IMR-90 (cell line): ENCODE measurements around the gene TMA7. TPM values are rescaled to one million over a fixed set of nuclear protein-coding genes. Genes with fewer than 3 reads are reported as not detected.

ENCODE experiments used
- ATAC-seq: fragments of 200-7000 bp; cut with Tn5 transposase; 2 replicates; pipeline ENCODE4 v1.9.1; 2020; ENCODE audit warnings: low read depth, mild to moderate bottlenecking, moderate library complexity
- BruUV-seq: library from RNA; stranded (reverse); fragments of 400-500 nt; replicated peaks from 2 replicates; lab custom pipeline; 2021; lab: Mats Ljungman, UMichigan
- CTCF ChIA-PET: fragments of 300-600 bp; formaldehyde crosslinking; extraction: SDS; loops from one replicate; lab custom pipeline; 2021; ENCODE audit warnings: antibody characterized with exemption; lab: Yijun Ruan, JAX
- POLR2A ChIA-PET: fragments of 300-600 bp; sonication (Branson Sonifier 250); formaldehyde crosslinking; loops from one replicate; lab custom pipeline; 2022; ENCODE audit warnings: antibody characterized with exemption; ENCODE audit not compliant: unreplicated experiment; lab: Charles Lee
- DNase-seq: peaks from one replicate; pipeline ENCODE4 v3.0.0; 2013
- H2AFZ ChIP-seq: replicated peaks from 2 replicates; pipeline ENCODE3; 2013; ENCODE audit warnings: low read length, mild to moderate bottlenecking; ENCODE audit not compliant: poor library complexity
- H2AK5ac ChIP-seq: 2 replicates; pipeline ENCODE4 v1.6.1; 2013; ENCODE audit warnings: low read depth, low read length, inconsistent platforms
- H2AK9ac ChIP-seq: replicated peaks from 2 replicates; pipeline ENCODE3; 2013; ENCODE audit warnings: mild to moderate bottlenecking, low read depth, low read length, moderate library complexity; ENCODE audit not compliant: poor library complexity
- H2BK120ac ChIP-seq: 2 replicates; pipeline ENCODE4 v1.6.1; 2013; ENCODE audit warnings: low read depth, low read length, inconsistent platforms
- H2BK15ac ChIP-seq: 3 replicates; pipeline ENCODE4 v1.6.1; 2013; ENCODE audit warnings: low read depth, low read length, inconsistent platforms
- H2BK20ac ChIP-seq: 2 replicates; pipeline ENCODE4 v1.6.1; 2013; ENCODE audit warnings: low read depth, mild to moderate bottlenecking, inconsistent platforms, low read length, moderate library complexity
- H2BK5ac ChIP-seq: 2 replicates; pipeline ENCODE4 v1.6.1; 2013; ENCODE audit warnings: mild to moderate bottlenecking, low read depth, low read length, inconsistent platforms; ENCODE audit not compliant: poor library complexity, severe bottlenecking
- H3K14ac ChIP-seq: replicated peaks from 2 replicates; pipeline ENCODE4 v1.6.1; 2013; ENCODE audit warnings: low read depth, low read length, inconsistent platforms
- H3K18ac ChIP-seq: 2 replicates; pipeline ENCODE4 v1.6.1; 2013; ENCODE audit warnings: low read depth, low read length, control low read depth
- H3K23ac ChIP-seq: 2 replicates; pipeline ENCODE4 v1.6.1; 2013; ENCODE audit warnings: low read depth, low read length, inconsistent platforms
- H3K27ac ChIP-seq: 2 replicates; pipeline ENCODE4 v1.5.1; 2013; ENCODE audit warnings: mild to moderate bottlenecking, control low read depth, low read length; ENCODE audit not compliant: insufficient read depth
- H3K27me3 ChIP-seq: 2 replicates; pipeline ENCODE4 v1.6.1; 2013; ENCODE audit warnings: low read length; ENCODE audit not compliant: control insufficient read depth, insufficient read depth
- H3K36me3 ChIP-seq: 2 replicates; pipeline ENCODE4 v1.6.1; 2013; ENCODE audit warnings: low read length, mixed read lengths; ENCODE audit not compliant: control insufficient read depth, insufficient read depth
- H3K4ac ChIP-seq: 2 replicates; pipeline ENCODE4 v1.6.1; 2013; ENCODE audit warnings: low read depth, low read length, inconsistent platforms
- H3K4me1 ChIP-seq: 2 replicates; pipeline ENCODE4 v1.6.1; 2013; ENCODE audit warnings: low read length, mixed read lengths; ENCODE audit not compliant: control insufficient read depth, insufficient read depth
- H3K4me2 ChIP-seq: 2 replicates; pipeline ENCODE4 v1.6.1; 2013; ENCODE audit warnings: low read depth, mild to moderate bottlenecking, control low read depth, low read length, moderate library complexity
- H3K4me3 ChIP-seq: 2 replicates; pipeline ENCODE4 v1.5.1; 2013; ENCODE audit warnings: low read depth, mild to moderate bottlenecking, control low read depth, low read length, moderate library complexity; ENCODE audit not compliant: insufficient read depth
- H3K56ac ChIP-seq: 2 replicates; pipeline ENCODE4 v1.6.1; 2013; ENCODE audit warnings: low read length, inconsistent platforms; ENCODE audit not compliant: insufficient read depth; ENCODE audit errors: extremely low read depth
- H3K79me1 ChIP-seq, 2 experiments: 2 replicates each; pipeline ENCODE4 v1.6.1; 2013; ENCODE audit warnings: low read length in 2 of 2, inconsistent platforms in 1 of 2, low read depth in 1 of 2
- H3K9ac ChIP-seq: 2 replicates; pipeline ENCODE4 v1.6.1; 2013; ENCODE audit warnings: low read depth, low read length, control low read depth
- H3K9me1 ChIP-seq: 2 replicates; pipeline ENCODE4 v1.6.1; 2013; ENCODE audit warnings: low read length, inconsistent platforms; ENCODE audit not compliant: insufficient read depth
- H3K9me3 ChIP-seq: 2 replicates; pipeline ENCODE4 v1.6.1; 2013; ENCODE audit warnings: low read length; ENCODE audit not compliant: control insufficient read depth, insufficient read depth
- H4K20me1 ChIP-seq: 2 replicates; pipeline ENCODE4 v1.6.1; 2013; ENCODE audit warnings: low read length, inconsistent platforms; ENCODE audit not compliant: insufficient read depth
- H4K5ac ChIP-seq: 2 replicates; pipeline ENCODE4 v1.6.1; 2013; ENCODE audit warnings: mild to moderate bottlenecking, low read depth, low read length, control low read depth
- H4K8ac ChIP-seq, 2 experiments: 2 replicates each; pipeline ENCODE4 v1.6.1; 2013; ENCODE audit warnings: low read depth in 2 of 2, low read length in 2 of 2, control low read depth in 1 of 2, inconsistent platforms in 1 of 2
- H4K91ac ChIP-seq: 2 replicates; pipeline ENCODE4 v1.6.1; 2013; ENCODE audit warnings: low read depth, low read length, inconsistent platforms; ENCODE audit not compliant: insufficient read depth
- CHD1 ChIP-seq: IDR thresholded peaks from 2 replicates; pipeline ENCODE4 v1.6.1; 2012; ENCODE audit warnings: low read depth, low read length, improper control_type of control experiment
- FOS ChIP-seq: fragments of 150-350 bp; IDR thresholded peaks from 2 replicates; pipeline ENCODE4 v1.6.1; 2016; ENCODE audit warnings: low read depth, low read length
- MAZ ChIP-seq: IDR thresholded peaks from 2 replicates; pipeline ENCODE4 v1.6.1; 2012; ENCODE audit warnings: low read depth, mild to moderate bottlenecking, low read length, improper control_type of control experiment, moderate library complexity, borderline replicate concordance
- POLR2A ChIP-seq: IDR thresholded peaks from 2 replicates; pipeline ENCODE4 v1.6.1; 2012; ENCODE audit warnings: mild to moderate bottlenecking, low read depth, low read length
- RCOR1 ChIP-seq: IDR thresholded peaks from 2 replicates; pipeline ENCODE4 v1.6.1; 2012; ENCODE audit warnings: mild to moderate bottlenecking, low read length, improper control_type of control experiment; ENCODE audit not compliant: insufficient replicate concordance
- WGBS, 2 experiments: methylation state at CpG; one replicate each; pipeline versions ENCODE4 v1.1.5 to v1.1.7; 2013; ENCODE audit warnings: missing lambda C conversion rate in 2 of 2; ENCODE audit not compliant: insufficient read length in 1 of 2; ENCODE audit errors: extremely low coverage in 2 of 2; 5-methylcytosine and 5-hydroxymethylcytosine counted together
- dilution Hi-C: fragments of 300-500 bp; cut with HindIII; formaldehyde crosslinking; loops from one replicate; pipeline ENCODE4 v1.14.3; 2018; ENCODE audit warnings: low sequenced_read_pairs; ENCODE audit not compliant: unreplicated experiment
- in situ Hi-C: fragments of 300-500 bp; cut with MboI; formaldehyde crosslinking; loops from 3 replicates; pipeline ENCODE4 v1.14.3; 2019; ENCODE audit warnings: low sequenced_read_pairs, inconsistent platforms, mixed read lengths
- intact Hi-C: fragments of 100-400 bp; cut with micrococcal nuclease; formaldehyde crosslinking; loops from 2 replicates; pipeline ENCODE4 v1.10.0; 2022
- polyA plus RNA-seq, 3 experiments: library from polyadenylated mRNA; depleted of rRNA; stranded (reverse); fragments of >200 nt; gene quantifications; 2 replicates each; pipeline ENCODE4 v1.2.3, GENCODE V29; 2012; ENCODE audit warnings: low replicate concordance in 1 of 3
- total RNA-seq: library from RNA; depleted of rRNA; stranded (reverse); fragments of >200 nt; gene quantifications from 2 replicates; pipeline ENCODE4 v1.2.3, GENCODE V29; 2012
- TF ChIP-seq, protein P1 (sequence below): fragments of 150-350 bp; IDR thresholded peaks from 2 replicates; pipeline ENCODE4 v1.6.1; 2017; ENCODE audit warnings: mild to moderate bottlenecking, antibody characterized with exemption, low read length, low read depth

TMA7 gene
- total and polyA plus RNA-seq, 2 of the 4 experiments (the other 2 are of a cell fraction): 81.9 to 240 TPM

- TF ChIP-seq, protein P1, sequence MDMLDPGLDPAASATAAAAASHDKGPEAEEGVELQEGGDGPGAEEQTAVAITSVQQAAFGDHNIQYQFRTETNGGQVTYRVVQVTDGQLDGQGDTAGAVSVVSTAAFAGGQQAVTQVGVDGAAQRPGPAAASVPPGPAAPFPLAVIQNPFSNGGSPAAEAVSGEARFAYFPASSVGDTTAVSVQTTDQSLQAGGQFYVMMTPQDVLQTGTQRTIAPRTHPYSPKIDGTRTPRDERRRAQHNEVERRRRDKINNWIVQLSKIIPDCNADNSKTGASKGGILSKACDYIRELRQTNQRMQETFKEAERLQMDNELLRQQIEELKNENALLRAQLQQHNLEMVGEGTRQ: no peak
- TF ChIP-seq CHD1: no peak
Measured at GRCh38 chr3:48446425-48447193, 6.6 kb downstream of the TMA7 start, which contains the start of gene ATRIP (continued).

DNA sequence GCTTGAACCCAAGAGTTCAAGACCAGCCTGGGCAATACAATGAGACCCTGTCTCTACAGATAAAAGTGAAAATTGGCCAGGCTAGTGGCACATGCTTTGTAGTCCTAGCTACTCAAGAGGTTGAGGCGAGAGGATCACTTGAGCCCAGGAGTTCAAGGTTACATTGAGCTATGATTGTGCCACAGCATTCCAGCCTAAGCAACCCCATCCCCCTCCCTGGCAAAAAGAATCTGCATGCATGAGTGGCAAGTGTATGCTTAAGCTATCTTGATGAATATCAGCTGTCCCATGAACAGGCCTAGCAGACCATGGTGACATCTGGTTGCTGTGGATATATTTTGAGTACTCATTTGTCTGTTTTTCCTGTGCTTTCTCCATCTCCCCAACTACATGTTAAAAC is 11.2 kb downstream of the TMA7 start:
- H3K36me3 ChIP-seq: peaks cover 15% of the 10 kb centered on the region
- in situ Hi-C loops (no loop called here), intact Hi-C loops (no loop called here), dilution Hi-C loops (no loop called here)
- H4K8ac ChIP-seq: no peak overlapping the region
- ATAC-seq (no peak), DNase-seq (no peak)
- H4K20me1 ChIP-seq: no peaks in the 10 kb centered on the region
- H3K27me3 ChIP-seq: no peaks in the 10 kb centered on the region
- no peak overlapping the region for H2AFZ ChIP-seq
- no peak overlapping the region for H3K14ac ChIP-seq
- H3K4ac ChIP-seq: no peak overlapping the region
- H2AK9ac ChIP-seq: no peak overlapping the region
- no peak overlapping the region for H3K56ac ChIP-seq
- peaks cover 3% of the 10 kb centered on the region for H3K4me1 ChIP-seq
- ChIA-PET POLR2A (no interaction called here), CTCF (interaction anchor here (0.6 kb wide), 1 partner anchor 10 kb away, joined by 3 read pairs; no protein-coding TSS in a partner anchor)
- H3K79me1 ChIP-seq: peaks cover 17 to 22% of the 10 kb centered on the region in 2 experiments
- H2BK20ac ChIP-seq: no peak overlapping the region
- no peak overlapping the region for H2BK15ac ChIP-seq
- BruUV-seq: no TSS peak
- H3K9ac ChIP-seq: no peak overlapping the region
- no peak overlapping the region for H2BK120ac ChIP-seq
- H4K91ac ChIP-seq: no peak overlapping the region
- H3K4me3 ChIP-seq: no peak overlapping the region
- H3K4me2 ChIP-seq: no peak overlapping the region
- H3K9me3 ChIP-seq: no peaks in the 10 kb centered on the region
- H2AK5ac ChIP-seq: no peak overlapping the region
- TF ChIP-seq RCOR1 (no peak), MAZ (no peak), FOS (no peak), POLR2A (no peak)
- no peak overlapping the region for H3K23ac ChIP-seq
- H3K27ac ChIP-seq: no peak overlapping the region
- H4K5ac ChIP-seq: no peak overlapping the region
- no peak overlapping the region for H2BK5ac ChIP-seq
- WGBS, 2 experiments: no CpG with 5 or more reads among the region's 1 CpG
- H3K18ac ChIP-seq: no peak overlapping the region
- peaks cover 8% of the 10 kb centered on the region for H3K9me1 ChIP-seq
